Panc1 (cell line): ENCODE measurements around the gene SEMA3B. TPM values are rescaled to one million over a fixed set of nuclear protein-coding genes. Genes with fewer than 3 reads are reported as not detected.

Experiments
- ATAC-seq: fragments of 200-7000 bp; cut with Tn5 transposase; 2 replicates; pipeline ENCODE4 v1.9.1; 2020; ENCODE audit warnings: mild to moderate bottlenecking, moderate library complexity
- BruUV-seq: library from RNA; stranded (reverse); fragments of 400-500 nt; replicated peaks from 2 replicates; lab custom pipeline; 2021; lab: Mats Ljungman, UMichigan
- CTCF ChIA-PET: fragments of 300-600 bp; sonication (Branson Sonifier 250); formaldehyde crosslinking; loops from one replicate; lab custom pipeline; 2022; ENCODE audit warnings: antibody characterized with exemption; lab: Charles Lee
- POLR2A ChIA-PET: fragments of 300-600 bp; sonication (Branson Sonifier 250); formaldehyde crosslinking; loops from one replicate; lab custom pipeline; 2022; ENCODE audit warnings: antibody characterized with exemption; lab: Charles Lee
- DNase-seq: peaks from one replicate; pipeline ENCODE4 v3.0.0-alpha.2; 2010; ENCODE audit warnings: low read depth, low spot score
- H3K27ac ChIP-seq: 2 replicates; pipeline ENCODE4 v1.5.1; 2011; ENCODE audit warnings: mild to moderate bottlenecking, low read length, inconsistent platforms
- H3K27me3 ChIP-seq: fragments of 200-500 bp; sonication (Bioruptor generic); 2 replicates; pipeline ENCODE4 v1.6.0; 2014; ENCODE audit warnings: low read length, inconsistent platforms; ENCODE audit not compliant: control insufficient read depth, insufficient read depth
- H3K36me3 ChIP-seq: fragments of 200-500 bp; sonication (Bioruptor generic); 2 replicates; pipeline ENCODE4 v1.5.1; 2014; ENCODE audit warnings: inconsistent platforms, mild to moderate bottlenecking, low read length, moderate library complexity; ENCODE audit not compliant: control insufficient read depth, insufficient read depth
- H3K4me1 ChIP-seq: 2 replicates; pipeline ENCODE4 v1.5.1; 2011; ENCODE audit warnings: inconsistent platforms, mild to moderate bottlenecking, low read length, moderate library complexity; ENCODE audit not compliant: control insufficient read depth, insufficient read depth
- H3K4me3 ChIP-seq, 2 experiments: 2 replicates each; pipeline ENCODE4 v1.5.1; 2011 to 2012; ENCODE audit warnings: low read depth in 2 of 2, low read length in 2 of 2, mild to moderate bottlenecking in 2 of 2, inconsistent platforms in 1 of 2, moderate library complexity in 1 of 2
- H3K9me3 ChIP-seq: fragments of 200-500 bp; sonication (Bioruptor generic); 2 replicates; pipeline ENCODE4 v1.5.1; 2014; ENCODE audit warnings: low read depth, mild to moderate bottlenecking, inconsistent platforms, low read length, moderate library complexity; ENCODE audit not compliant: control insufficient read depth, insufficient read depth
- CTCF ChIP-seq: fragments of 450-650 bp; IDR thresholded peaks from 2 replicates; pipeline ENCODE4 v1.5.1; 2017; ENCODE audit warnings: mild to moderate bottlenecking
- POLR2AphosphoS5 ChIP-seq: IDR thresholded peaks from 2 replicates; pipeline ENCODE4 v1.6.1; 2012; ENCODE audit warnings: mild to moderate bottlenecking, low read depth, low read length, moderate library complexity
- REST ChIP-seq, 2 experiments: IDR thresholded peaks; 2 replicates each; pipeline ENCODE4 v1.6.1; 2011 to 2012; ENCODE audit warnings: low read depth in 2 of 2, control low read depth in 1 of 2, low read length in 1 of 2, mild to moderate bottlenecking in 1 of 2, moderate library complexity in 1 of 2; ENCODE audit not compliant: insufficient read depth in 1 of 2
- SIN3A ChIP-seq: IDR thresholded peaks from 2 replicates; pipeline ENCODE4 v1.6.1; 2012; ENCODE audit warnings: low read depth, mild to moderate bottlenecking, low read length, moderate library complexity, borderline replicate concordance; ENCODE audit not compliant: insufficient read depth
- TCF7L2 ChIP-seq: IDR thresholded peaks from 2 replicates; pipeline ENCODE4 v1.6.1; 2011; ENCODE audit warnings: mild to moderate bottlenecking, low read depth, low read length, inconsistent platforms
- in situ Hi-C: cut with HindIII; loops from 2 replicates; pipeline ENCODE4 v1.10.0; 2016; ENCODE audit warnings: low sequenced_read_pairs, low pct_unique_long_range_greater_than_20kb
- intact Hi-C: fragments of 100-400 bp; cut with micrococcal nuclease; formaldehyde crosslinking; loops from one replicate; pipeline ENCODE4 v1.10.0; 2022; ENCODE audit not compliant: unreplicated experiment
- total RNA-seq: library from RNA; stranded (reverse); gene quantifications from one replicate; pipeline ENCODE4 v1.2.1, GENCODE V29; 2021; ENCODE audit not compliant: unreplicated experiment

SEMA3B gene
- total RNA-seq, 1 experiment from 2014 or later = 1.4 TPM

GRCh38 chr3:50287262-50287661 is 18.3 kb downstream of the SEMA3B start:
- CTCF ChIA-PET = no interaction called here
- no peaks in the 10 kb centered on the region for H3K36me3 ChIP-seq
- peaks cover 3% of the 10 kb centered on the region; the same call in 1 of the 2 replicates for H3K4me1 ChIP-seq
- intact Hi-C loops = no loop called here
- in situ Hi-C loops = no loop called here
- H3K9me3 ChIP-seq = no peaks in the 10 kb centered on the region
- no TSS peak for BruUV-seq
- no peak overlapping the region for H3K4me3 ChIP-seq
- no peaks in the 10 kb centered on the region for H3K27me3 ChIP-seq
- DNase-seq = no peak
- POLR2A ChIA-PET = no interaction called here
- no peak for ATAC-seq
- TF ChIP-seq REST (IDR thresholded peaks at IDR 0.05; ENCODE audit: insufficient read depth in 1 of 2, low read depth in 2 of 2, low read length in 1 of 2) (no peak), CTCF (no peak), TCF7L2 (no peak), POLR2AphosphoS5 (no peak), SIN3A (no peak)
- no peak overlapping the region for H3K27ac ChIP-seq

DNA sequence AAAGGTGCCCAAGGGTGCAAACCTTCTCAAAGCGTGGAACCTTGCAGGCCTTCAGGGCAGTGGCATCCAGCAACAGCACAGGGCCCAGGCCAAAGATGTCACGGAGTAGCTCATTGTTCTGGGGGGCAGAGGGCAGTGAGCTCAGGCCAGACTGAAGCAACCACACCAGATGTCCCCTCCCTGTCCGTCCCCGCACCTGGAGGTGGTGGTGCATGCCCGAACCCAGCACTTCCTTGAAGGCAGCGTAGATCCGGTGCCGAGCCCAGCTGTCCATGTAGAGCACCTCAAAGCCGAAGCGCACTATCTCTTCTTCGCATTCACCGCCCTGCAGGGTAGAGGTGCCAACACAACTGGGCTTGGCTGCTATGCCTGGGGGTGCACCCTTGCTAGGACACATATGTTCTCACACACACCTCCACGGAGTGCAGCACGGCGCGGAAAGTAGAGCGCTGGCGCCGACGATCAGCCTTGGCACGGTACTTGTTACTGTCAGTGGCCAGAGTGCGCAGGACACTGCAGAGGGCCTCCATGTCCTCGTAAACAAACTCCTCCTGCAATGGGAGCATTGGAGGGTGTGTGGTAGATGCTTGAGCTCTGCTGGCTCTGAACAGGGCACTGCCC is 19.6 kb downstream of the SEMA3B start:
- DNase-seq (no peak), ATAC-seq (no peak)
- TF ChIP-seq SIN3A (no peak), TCF7L2 (no peak), POLR2AphosphoS5 (no peak), CTCF (no peak), REST (IDR thresholded peaks at IDR 0.05; ENCODE audit: insufficient read depth in 1 of 2, low read depth in 2 of 2, low read length in 1 of 2) (no peak)
- POLR2A ChIA-PET = no interaction called here
- intact Hi-C loops (no loop called here), in situ Hi-C loops (no loop called here)
- H3K36me3 ChIP-seq = no peaks in the 10 kb centered on the region
- BruUV-seq = no TSS peak
- peaks cover 9% of the 10 kb centered on the region for H3K4me1 ChIP-seq
- no peak overlapping the region for H3K27ac ChIP-seq
- no peak overlapping the region for H3K4me3 ChIP-seq
- CTCF ChIA-PET = no interaction called here
- H3K9me3 ChIP-seq = no peaks in the 10 kb centered on the region
- H3K27me3 ChIP-seq = no peaks in the 10 kb centered on the region
